Neutrophil (primary cell): ENCODE results near the gene IARS1.

ENCODE experiments used
- H3K27ac ChIP-seq: fragments of 200-600 bp; sonication (generic); 2 replicates; pipeline ENCODE4 v1.5.1; 2016; ENCODE audit warnings: mild to moderate bottlenecking, moderate library complexity
- H3K27me3 ChIP-seq: fragments of 200-600 bp; sonication (generic); 2 replicates; pipeline ENCODE4 v1.6.0; 2016; ENCODE audit warnings: mild to moderate bottlenecking
- H3K36me3 ChIP-seq: fragments of 200-600 bp; sonication (generic); 2 replicates; pipeline ENCODE4 v1.5.1; 2017
- H3K4me1 ChIP-seq, 2 experiments: fragments of 200-600 bp in 1 of 2; sonication (generic) in 1 of 2; 1 replicate in 1 of 2; 2 replicates in 1 of 2; pipeline versions ENCODE4 v1.5.1 to v1.6.1; 2013 to 2016; ENCODE audit warnings: low read depth in 1 of 2, low read length in 1 of 2, mild to moderate bottlenecking in 1 of 2, moderate library complexity in 1 of 2; ENCODE audit not compliant: control insufficient read depth in 1 of 2, insufficient read depth in 1 of 2
- H3K4me3 ChIP-seq, 2 experiments: fragments of 200-600 bp in 1 of 2; sonication (generic) in 1 of 2; 1 replicate in 1 of 2; 2 replicates in 1 of 2; pipeline ENCODE4 v1.5.1; 2013 to 2016; ENCODE audit warnings: low read depth in 1 of 2, low read length in 1 of 2, mild to moderate bottlenecking in 1 of 2, moderate library complexity in 1 of 2
- H3K9me3 ChIP-seq: fragments of 200-600 bp; sonication (generic); 2 replicates; pipeline ENCODE4 v1.5.1; 2016
- TF ChIP-seq, protein P1 (sequence below): fragments of 200-600 bp; sonication (generic); IDR thresholded peaks from 2 replicates; pipeline ENCODE4 v1.5.1; 2016; ENCODE audit warnings: antibody characterized with exemption

The IARS1 gene

GRCh38 chr9:92328225-92328624 is 34.7 kb upstream of the IARS1 start:
- Histone ChIP-seq H3K27ac (no peak overlapping the region), H3K27me3 (no peaks in the 10 kb centered on the region), H3K4me3 (no peak overlapping the region), H3K36me3 (peaks cover 5% of the 10 kb centered on the region), H3K9me3 (no peaks in the 10 kb centered on the region), H3K4me1 (peaks cover 20 to 23% of the 10 kb centered on the region in 2 experiments)
- TF ChIP-seq, protein P1, sequence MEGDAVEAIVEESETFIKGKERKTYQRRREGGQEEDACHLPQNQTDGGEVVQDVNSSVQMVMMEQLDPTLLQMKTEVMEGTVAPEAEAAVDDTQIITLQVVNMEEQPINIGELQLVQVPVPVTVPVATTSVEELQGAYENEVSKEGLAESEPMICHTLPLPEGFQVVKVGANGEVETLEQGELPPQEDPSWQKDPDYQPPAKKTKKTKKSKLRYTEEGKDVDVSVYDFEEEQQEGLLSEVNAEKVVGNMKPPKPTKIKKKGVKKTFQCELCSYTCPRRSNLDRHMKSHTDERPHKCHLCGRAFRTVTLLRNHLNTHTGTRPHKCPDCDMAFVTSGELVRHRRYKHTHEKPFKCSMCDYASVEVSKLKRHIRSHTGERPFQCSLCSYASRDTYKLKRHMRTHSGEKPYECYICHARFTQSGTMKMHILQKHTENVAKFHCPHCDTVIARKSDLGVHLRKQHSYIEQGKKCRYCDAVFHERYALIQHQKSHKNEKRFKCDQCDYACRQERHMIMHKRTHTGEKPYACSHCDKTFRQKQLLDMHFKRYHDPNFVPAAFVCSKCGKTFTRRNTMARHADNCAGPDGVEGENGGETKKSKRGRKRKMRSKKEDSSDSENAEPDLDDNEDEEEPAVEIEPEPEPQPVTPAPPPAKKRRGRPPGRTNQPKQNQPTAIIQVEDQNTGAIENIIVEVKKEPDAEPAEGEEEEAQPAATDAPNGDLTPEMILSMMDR: no peak

DNA sequence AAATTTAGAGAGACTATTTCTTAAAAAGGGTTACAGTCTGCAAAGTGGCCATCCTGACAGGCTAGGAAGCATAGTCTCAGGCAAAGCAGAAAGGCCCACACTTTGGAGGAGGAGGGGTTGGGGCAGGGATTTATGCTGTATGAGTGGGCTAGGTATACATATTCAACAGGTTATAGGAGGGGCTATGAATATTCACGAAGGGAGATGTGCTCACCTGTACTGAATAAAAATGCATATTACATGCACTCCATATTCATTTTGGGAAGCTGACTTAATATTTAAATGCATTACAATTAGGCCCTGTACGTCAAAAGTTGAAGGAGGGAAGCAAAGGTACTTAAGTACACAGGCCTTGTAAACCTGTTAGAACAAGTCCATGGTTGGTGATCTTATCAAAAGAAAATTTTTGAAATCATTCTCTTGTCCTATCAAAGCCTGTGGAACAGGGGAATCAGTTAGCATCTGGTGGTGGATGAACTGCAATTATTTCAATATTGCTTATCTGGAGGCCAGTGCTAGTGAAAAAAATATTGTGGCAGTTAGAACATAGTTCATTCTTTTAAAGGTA is 33.9 kb upstream of the IARS1 start:
- Histone ChIP-seq H3K27me3 (no peaks in the 10 kb centered on the region), H3K4me3 (no peak overlapping the region), H3K9me3 (no peaks in the 10 kb centered on the region), H3K27ac (no peak overlapping the region), H3K36me3 (peaks cover 6% of the 10 kb centered on the region), H3K4me1 (peaks cover 23 to 27% of the 10 kb centered on the region in 2 experiments)
- TF ChIP-seq, protein P1: no peak

DNA sequence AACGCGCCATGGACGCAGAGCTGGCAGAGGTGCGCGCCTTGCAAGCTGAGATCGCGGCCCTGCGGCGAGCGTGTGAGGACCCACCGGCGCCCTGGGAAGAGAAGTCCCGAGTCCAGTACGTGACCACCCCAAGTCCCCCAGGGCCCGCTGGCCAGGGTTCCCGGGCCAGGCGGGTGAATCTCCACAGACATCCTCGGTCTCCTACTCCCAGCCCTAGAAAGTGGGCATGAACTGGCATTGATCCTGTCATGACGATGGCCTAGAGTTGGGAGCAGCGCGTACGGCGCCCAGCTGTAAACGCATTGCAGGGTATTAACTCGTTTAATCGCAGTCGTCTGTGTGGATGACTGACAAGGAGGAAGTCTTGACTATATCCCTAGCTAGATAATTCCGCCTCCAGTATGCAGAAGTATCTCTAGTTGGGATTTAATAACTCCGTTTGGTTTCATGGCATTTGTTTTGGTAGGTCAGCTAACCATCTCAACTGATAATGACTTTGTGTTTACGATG is 32.5 kb upstream of the IARS1 start:
- Histone ChIP-seq H3K4me1 (peaks cover 23 to 32% of the 10 kb centered on the region in 2 experiments), H3K9me3 (no peaks in the 10 kb centered on the region), H3K27ac (peak overlapping the region; percentile 91), H3K4me3 (peak overlapping the region; percentile 72 to 97), H3K36me3 (peaks cover 4% of the 10 kb centered on the region), H3K27me3 (no peaks in the 10 kb centered on the region)
- TF ChIP-seq, protein P1: no peak

DNA sequence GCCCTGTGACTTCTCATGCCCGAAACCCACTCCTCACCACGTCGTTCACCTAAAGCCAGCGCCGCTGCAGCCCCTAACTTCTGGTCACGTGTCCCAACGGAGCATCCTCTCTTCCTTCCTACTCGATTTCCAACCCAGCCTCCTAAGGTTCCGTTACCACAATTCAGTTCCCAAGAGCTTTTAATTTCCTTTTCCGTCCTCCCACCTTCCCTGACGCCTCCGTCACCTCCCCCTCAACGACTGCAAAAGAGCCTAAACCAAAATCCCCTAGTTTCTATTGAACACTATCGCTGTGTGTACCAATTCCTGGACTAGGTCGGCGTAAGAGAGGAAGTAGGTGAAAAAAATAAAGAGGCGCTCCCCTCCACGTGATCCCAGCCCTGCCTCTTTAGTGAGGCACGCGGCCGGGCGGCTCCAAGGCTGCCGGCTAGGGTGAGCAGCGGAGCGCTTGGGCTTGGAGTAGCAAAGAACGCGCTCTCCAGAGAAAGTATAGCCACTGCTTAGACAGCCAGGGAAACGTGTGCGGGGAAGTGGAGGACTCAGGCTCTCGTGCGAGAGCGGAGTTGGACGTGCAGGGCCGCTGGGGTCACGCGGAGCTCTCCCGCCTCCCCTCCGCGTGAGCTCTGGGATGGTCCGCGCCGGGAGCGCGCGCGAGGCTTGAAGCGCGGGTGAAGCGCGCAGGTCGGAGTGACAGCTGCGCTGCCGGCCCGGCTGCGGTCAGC is 31.9 kb upstream of the IARS1 start, which contains the start of the genes CENPP and NOL8:
Gene CENPP (plus strand): TSS at position 685 of the 722 bp plus-strand sequence.
Gene NOL8 (minus strand): TSS at position 82 of the 722 bp plus-strand sequence. CDS start 1,189 bp downstream, outside the sequence.
- peak within 1 kb of the TSS; percentile 91 for H3K27ac ChIP-seq
- H3K36me3 ChIP-seq: peaks cover 4% of the 10 kb centered on the region
- H3K9me3 ChIP-seq: no peaks in the 10 kb centered on the region
- no peaks in the 10 kb centered on the region for H3K27me3 ChIP-seq
- H3K4me1 ChIP-seq: peaks cover 23 to 32% of the 10 kb centered on the region in 2 experiments
- H3K4me3 ChIP-seq: peak within 1 kb of the TSS; percentile 72 to 97
- TF ChIP-seq, protein P1: no peak

DNA sequence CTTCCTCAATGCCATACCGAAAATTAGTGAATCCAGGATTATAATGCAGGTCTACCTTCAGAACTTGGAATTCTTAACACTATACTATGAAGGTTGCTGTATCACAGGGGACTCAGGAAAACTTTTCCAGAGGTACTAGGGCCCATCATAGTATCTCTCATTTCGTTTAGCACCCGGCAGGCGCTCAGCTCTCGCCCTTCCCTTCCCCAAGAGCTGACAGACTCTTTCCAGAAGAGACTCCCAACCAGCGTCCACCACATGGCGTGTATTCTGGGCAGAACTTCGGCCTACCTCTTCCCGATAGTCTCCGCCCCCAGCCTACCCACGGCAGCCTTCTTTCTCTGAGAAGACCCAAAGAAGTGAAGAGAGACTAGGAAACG is 31.4 kb upstream of the IARS1 start:
- Histone ChIP-seq H3K4me1 (peaks cover 23 to 32% of the 10 kb centered on the region in 2 experiments), H3K4me3 (peak overlapping the region; percentile 72 to 97), H3K27me3 (no peaks in the 10 kb centered on the region), H3K36me3 (peaks cover 9% of the 10 kb centered on the region), H3K27ac (peak overlapping the region; percentile 91), H3K9me3 (no peaks in the 10 kb centered on the region)
- TF ChIP-seq, protein P1: no peak
